ENCODE measurements around the gene ITCH.
"Not testable (repeated sequence)": the region's sequence is repeated elsewhere in the genome, so short reads cannot be mapped to it uniquely, and the experiment has no call there.

The ITCH gene

GRCh38 chr20:34403063-34403827 lies 40.2 kb downstream of the ITCH start:
- DNase-seq (ENCODE audit: extremely low read depth, low read depth), result no peak
- TF ChIP-seq, protein P1, sequence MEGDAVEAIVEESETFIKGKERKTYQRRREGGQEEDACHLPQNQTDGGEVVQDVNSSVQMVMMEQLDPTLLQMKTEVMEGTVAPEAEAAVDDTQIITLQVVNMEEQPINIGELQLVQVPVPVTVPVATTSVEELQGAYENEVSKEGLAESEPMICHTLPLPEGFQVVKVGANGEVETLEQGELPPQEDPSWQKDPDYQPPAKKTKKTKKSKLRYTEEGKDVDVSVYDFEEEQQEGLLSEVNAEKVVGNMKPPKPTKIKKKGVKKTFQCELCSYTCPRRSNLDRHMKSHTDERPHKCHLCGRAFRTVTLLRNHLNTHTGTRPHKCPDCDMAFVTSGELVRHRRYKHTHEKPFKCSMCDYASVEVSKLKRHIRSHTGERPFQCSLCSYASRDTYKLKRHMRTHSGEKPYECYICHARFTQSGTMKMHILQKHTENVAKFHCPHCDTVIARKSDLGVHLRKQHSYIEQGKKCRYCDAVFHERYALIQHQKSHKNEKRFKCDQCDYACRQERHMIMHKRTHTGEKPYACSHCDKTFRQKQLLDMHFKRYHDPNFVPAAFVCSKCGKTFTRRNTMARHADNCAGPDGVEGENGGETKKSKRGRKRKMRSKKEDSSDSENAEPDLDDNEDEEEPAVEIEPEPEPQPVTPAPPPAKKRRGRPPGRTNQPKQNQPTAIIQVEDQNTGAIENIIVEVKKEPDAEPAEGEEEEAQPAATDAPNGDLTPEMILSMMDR (IDR thresholded peaks at IDR 0.05; ENCODE audit: low read depth, low read length), result no peak

GRCh38 chr20:34403908-34404307 lies 40.8 kb downstream of the ITCH start:
- TF ChIP-seq, protein P1 (IDR thresholded peaks at IDR 0.05; ENCODE audit: low read depth, low read length), result no peak
- DNase-seq (ENCODE audit: extremely low read depth, low read depth), result no peak

- DNase-seq (ENCODE audit: extremely low read depth, low read depth), result no peak
- TF ChIP-seq, protein P1 (IDR thresholded peaks at IDR 0.05; ENCODE audit: low read depth, low read length), result no peak
Observed at GRCh38 chr20:34404803-34405202, 41.7 kb downstream of the ITCH start.

DNA sequence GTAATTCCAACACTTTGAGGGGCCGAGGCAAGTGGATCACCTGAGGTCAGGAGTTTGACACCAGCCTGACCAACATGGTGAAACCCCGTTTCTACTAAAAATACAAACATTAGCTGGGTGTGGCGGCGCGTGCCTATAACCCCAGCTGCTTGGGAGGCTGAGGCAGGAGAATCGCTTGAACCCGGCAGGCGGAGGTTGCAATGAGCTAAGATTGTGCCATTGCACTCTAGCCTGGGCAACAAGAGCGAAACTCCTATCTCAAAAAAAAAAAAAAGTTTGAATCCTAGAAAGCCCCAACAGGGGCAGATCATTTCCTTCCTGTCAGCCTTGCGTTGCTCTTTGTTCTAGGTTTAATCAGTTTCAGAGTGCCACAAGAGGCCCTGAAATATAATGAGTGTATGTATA lies 42.2 kb downstream of the ITCH start:
- not testable (repeated sequence) for DNase-seq (ENCODE audit: extremely low read depth, low read depth)

DNA sequence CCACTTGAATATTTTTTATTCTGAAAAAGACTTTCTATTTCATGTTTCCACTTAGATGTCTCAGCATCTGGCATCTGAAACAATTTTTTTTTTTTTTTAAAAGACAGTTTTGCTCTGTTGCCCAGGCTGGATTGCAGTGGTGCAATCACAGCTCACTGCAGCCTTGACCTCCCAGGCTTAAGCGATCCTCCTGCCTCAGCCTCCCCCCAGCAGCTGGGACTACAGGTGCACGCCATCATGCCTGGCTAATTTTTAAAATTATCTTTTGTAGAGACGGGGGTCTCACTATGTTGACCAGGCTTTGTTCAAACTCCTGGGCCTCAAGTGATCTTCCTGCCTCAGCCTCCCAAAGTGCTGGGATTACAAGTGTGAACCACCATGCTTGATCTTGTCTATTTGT lies 42.9 kb downstream of the ITCH start:
- DNase-seq (ENCODE audit: extremely low read depth, low read depth), result not testable (repeated sequence)

GRCh38 chr20:34407962-34408474 lies 44.9 kb downstream of the ITCH start:
- TF ChIP-seq, protein P1 (IDR thresholded peaks at IDR 0.05; ENCODE audit: low read depth, low read length), result no peak
- no peak for DNase-seq (ENCODE audit: extremely low read depth, low read depth)

DNA sequence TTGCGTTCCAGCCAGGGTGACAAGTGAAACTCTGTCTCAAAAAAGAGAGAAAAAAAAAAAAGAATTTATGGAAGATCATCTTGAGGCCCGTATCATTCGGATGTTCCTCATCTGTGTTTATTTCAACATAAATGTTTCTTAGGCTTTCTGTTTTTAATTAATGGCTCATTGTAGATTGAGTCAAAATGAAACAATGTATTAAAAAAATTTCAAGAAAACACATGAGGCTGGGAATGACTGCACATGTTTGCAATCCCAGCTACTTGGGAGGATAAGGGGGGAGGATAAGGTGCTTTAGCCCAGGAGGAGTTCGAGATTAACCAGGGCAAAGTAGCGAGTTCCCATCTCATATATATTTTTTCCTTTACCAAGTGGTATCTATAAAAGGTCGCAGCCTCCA lies 47.3 kb downstream of the ITCH start:
- peak; percentile 49 for DNase-seq (ENCODE audit: extremely low read depth, low read depth)
- TF ChIP-seq, protein P1 (IDR thresholded peaks at IDR 0.05; ENCODE audit: low read depth, low read length), result no peak

DNA sequence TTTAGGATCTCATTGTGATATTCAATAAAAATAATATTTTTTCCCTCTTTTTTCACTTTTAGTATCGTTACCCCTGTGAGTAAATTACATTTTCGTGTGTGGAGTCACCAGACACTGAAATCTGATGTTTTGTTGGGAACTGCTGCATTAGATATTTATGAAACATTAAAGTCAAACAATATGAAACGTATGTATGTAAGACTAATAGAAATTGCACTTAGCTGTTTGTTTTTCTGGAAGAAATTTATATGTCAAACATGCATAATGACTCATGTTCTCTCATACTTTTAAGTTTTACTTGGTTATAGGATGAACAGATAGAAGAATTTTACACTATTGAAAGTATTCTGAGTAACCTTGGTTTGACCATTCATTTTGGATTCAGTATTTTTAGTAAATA lies 49.4 kb downstream of the ITCH start:
- TF ChIP-seq, protein P1 (IDR thresholded peaks at IDR 0.05; ENCODE audit: low read depth, low read length), result no peak
- DNase-seq (ENCODE audit: extremely low read depth, low read depth), result no peak

DNA sequence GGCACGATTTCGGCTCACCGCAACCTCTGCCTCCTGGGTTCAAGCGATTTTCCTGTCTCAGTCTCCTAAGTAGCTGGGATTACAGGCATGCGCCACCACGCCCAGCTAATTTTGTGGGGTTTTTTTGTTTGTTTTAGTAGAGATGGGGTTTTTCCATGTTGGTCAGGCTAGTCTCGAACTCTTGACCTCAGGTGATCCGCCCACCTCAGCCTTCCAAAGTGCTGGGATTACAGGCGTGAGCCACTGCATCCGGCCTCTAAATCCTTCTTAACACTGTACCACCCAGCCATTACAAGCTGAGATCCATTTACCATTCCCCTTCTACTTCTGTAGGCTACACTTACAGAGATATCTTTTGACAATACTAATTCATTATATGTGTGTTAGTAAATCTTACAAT lies 51.5 kb downstream of the ITCH start:
- DNase-seq (ENCODE audit: extremely low read depth, low read depth), result not testable (repeated sequence)

Data from AG09319 (cell line).